ENCODE measurements around the gene GPR78. TPM values are rescaled to one million over a fixed set of nuclear protein-coding genes. Genes with fewer than 3 reads are reported as not detected.

GPR78 gene
- polyA plus RNA-seq, 3 donors, result 0.37 to 1.6 (median 1.1) TPM

GRCh38 chr4:8546766-8547107 lies 33.5 kb upstream of the GPR78 start:
- no peak for DNase-seq

GRCh38 chr4:8547108-8547911 lies 32.9 kb upstream of the GPR78 start:
- no peak for DNase-seq

GRCh38 chr4:8547912-8548730 lies 32.1 kb upstream of the GPR78 start:
- DNase-seq, result no peak

- DNase-seq, result no peak
These were observed 31.4 kb upstream of the GPR78 start for GRCh38 chr4:8548731-8549351.

- no peak for DNase-seq
These were observed 30.8 kb upstream of the GPR78 start for GRCh38 chr4:8549352-8549931.

GRCh38 chr4:8550691-8551090 lies 29.5 kb upstream of the GPR78 start:
- DNase-seq, result no peak

- DNase-seq, result no peak
These were observed 28.2 kb upstream of the GPR78 start for GRCh38 chr4:8552024-8552423.

- DNase-seq, result no peak
These were observed 27.5 kb upstream of the GPR78 start for GRCh38 chr4:8552581-8553205.

- no peak for DNase-seq
These were observed 27.0 kb upstream of the GPR78 start for GRCh38 chr4:8553216-8553615.

- DNase-seq, result no peak
These were observed 26.2 kb upstream of the GPR78 start for GRCh38 chr4:8553991-8554405.

- no peak for DNase-seq
These were observed 25.6 kb upstream of the GPR78 start for GRCh38 chr4:8554555-8555100.

- DNase-seq, result no peak
These were observed 24.5 kb upstream of the GPR78 start for GRCh38 chr4:8555716-8556115.

- no peak for DNase-seq
These were observed 23.6 kb upstream of the GPR78 start for GRCh38 chr4:8556341-8557150.

GRCh38 chr4:8557151-8558076 lies 22.8 kb upstream of the GPR78 start:
- DNase-seq, result no peak

GRCh38 chr4:8558080-8558960 lies 21.9 kb upstream of the GPR78 start:
- DNase-seq, result no peak

GRCh38 chr4:8559011-8559410 lies 21.2 kb upstream of the GPR78 start:
- DNase-seq, result no peak

- no peak for DNase-seq
These were observed 20.5 kb upstream of the GPR78 start for GRCh38 chr4:8559524-8560264.
